IMR-90 (cell line): ENCODE measurements around the gene FCHSD2. TPM values are rescaled to one million over a fixed set of nuclear protein-coding genes. Genes with fewer than 3 reads are reported as not detected.

Experiments
- ATAC-seq: fragments of 200-7000 bp; cut with Tn5 transposase; 2 replicates; pipeline ENCODE4 v1.9.1; 2020; ENCODE audit warnings: low read depth, mild to moderate bottlenecking, moderate library complexity
- BruUV-seq: library from RNA; stranded (reverse); fragments of 400-500 nt; replicated peaks from 2 replicates; lab custom pipeline; 2021; lab: Mats Ljungman, UMichigan
- CTCF ChIA-PET: fragments of 300-600 bp; formaldehyde crosslinking; extraction: SDS; loops from one replicate; lab custom pipeline; 2021; ENCODE audit warnings: antibody characterized with exemption; lab: Yijun Ruan, JAX
- POLR2A ChIA-PET: fragments of 300-600 bp; sonication (Branson Sonifier 250); formaldehyde crosslinking; loops from one replicate; lab custom pipeline; 2022; ENCODE audit warnings: antibody characterized with exemption; ENCODE audit not compliant: unreplicated experiment; lab: Charles Lee
- DNase-seq: peaks from one replicate; pipeline ENCODE4 v3.0.0; 2013
- H2AFZ ChIP-seq: replicated peaks from 2 replicates; pipeline ENCODE3; 2013; ENCODE audit warnings: low read length, mild to moderate bottlenecking; ENCODE audit not compliant: poor library complexity
- H2AK5ac ChIP-seq: 2 replicates; pipeline ENCODE4 v1.6.1; 2013; ENCODE audit warnings: low read depth, low read length, inconsistent platforms
- H2AK9ac ChIP-seq: replicated peaks from 2 replicates; pipeline ENCODE3; 2013; ENCODE audit warnings: mild to moderate bottlenecking, low read depth, low read length, moderate library complexity; ENCODE audit not compliant: poor library complexity
- H2BK120ac ChIP-seq: 2 replicates; pipeline ENCODE4 v1.6.1; 2013; ENCODE audit warnings: low read depth, low read length, inconsistent platforms
- H2BK15ac ChIP-seq: 3 replicates; pipeline ENCODE4 v1.6.1; 2013; ENCODE audit warnings: low read depth, low read length, inconsistent platforms
- H2BK20ac ChIP-seq: 2 replicates; pipeline ENCODE4 v1.6.1; 2013; ENCODE audit warnings: low read depth, mild to moderate bottlenecking, inconsistent platforms, low read length, moderate library complexity
- H2BK5ac ChIP-seq: 2 replicates; pipeline ENCODE4 v1.6.1; 2013; ENCODE audit warnings: mild to moderate bottlenecking, low read depth, low read length, inconsistent platforms; ENCODE audit not compliant: poor library complexity, severe bottlenecking
- H3K14ac ChIP-seq: replicated peaks from 2 replicates; pipeline ENCODE4 v1.6.1; 2013; ENCODE audit warnings: low read depth, low read length, inconsistent platforms
- H3K18ac ChIP-seq: 2 replicates; pipeline ENCODE4 v1.6.1; 2013; ENCODE audit warnings: low read depth, low read length, control low read depth
- H3K23ac ChIP-seq: 2 replicates; pipeline ENCODE4 v1.6.1; 2013; ENCODE audit warnings: low read depth, low read length, inconsistent platforms
- H3K27ac ChIP-seq: 2 replicates; pipeline ENCODE4 v1.5.1; 2013; ENCODE audit warnings: mild to moderate bottlenecking, control low read depth, low read length; ENCODE audit not compliant: insufficient read depth
- H3K27me3 ChIP-seq: 2 replicates; pipeline ENCODE4 v1.6.1; 2013; ENCODE audit warnings: low read length; ENCODE audit not compliant: control insufficient read depth, insufficient read depth
- H3K36me3 ChIP-seq: 2 replicates; pipeline ENCODE4 v1.6.1; 2013; ENCODE audit warnings: low read length, mixed read lengths; ENCODE audit not compliant: control insufficient read depth, insufficient read depth
- H3K4ac ChIP-seq: 2 replicates; pipeline ENCODE4 v1.6.1; 2013; ENCODE audit warnings: low read depth, low read length, inconsistent platforms
- H3K4me1 ChIP-seq: 2 replicates; pipeline ENCODE4 v1.6.1; 2013; ENCODE audit warnings: low read length, mixed read lengths; ENCODE audit not compliant: control insufficient read depth, insufficient read depth
- H3K4me2 ChIP-seq: 2 replicates; pipeline ENCODE4 v1.6.1; 2013; ENCODE audit warnings: low read depth, mild to moderate bottlenecking, control low read depth, low read length, moderate library complexity
- H3K4me3 ChIP-seq: 2 replicates; pipeline ENCODE4 v1.5.1; 2013; ENCODE audit warnings: low read depth, mild to moderate bottlenecking, control low read depth, low read length, moderate library complexity; ENCODE audit not compliant: insufficient read depth
- H3K56ac ChIP-seq: 2 replicates; pipeline ENCODE4 v1.6.1; 2013; ENCODE audit warnings: low read length, inconsistent platforms; ENCODE audit not compliant: insufficient read depth; ENCODE audit errors: extremely low read depth
- H3K79me1 ChIP-seq, 2 experiments: 2 replicates each; pipeline ENCODE4 v1.6.1; 2013; ENCODE audit warnings: low read length in 2 of 2, inconsistent platforms in 1 of 2, low read depth in 1 of 2
- H3K9ac ChIP-seq: 2 replicates; pipeline ENCODE4 v1.6.1; 2013; ENCODE audit warnings: low read depth, low read length, control low read depth
- H3K9me1 ChIP-seq: 2 replicates; pipeline ENCODE4 v1.6.1; 2013; ENCODE audit warnings: low read length, inconsistent platforms; ENCODE audit not compliant: insufficient read depth
- H3K9me3 ChIP-seq: 2 replicates; pipeline ENCODE4 v1.6.1; 2013; ENCODE audit warnings: low read length; ENCODE audit not compliant: control insufficient read depth, insufficient read depth
- H4K20me1 ChIP-seq: 2 replicates; pipeline ENCODE4 v1.6.1; 2013; ENCODE audit warnings: low read length, inconsistent platforms; ENCODE audit not compliant: insufficient read depth
- H4K5ac ChIP-seq: 2 replicates; pipeline ENCODE4 v1.6.1; 2013; ENCODE audit warnings: mild to moderate bottlenecking, low read depth, low read length, control low read depth
- H4K8ac ChIP-seq, 2 experiments: 2 replicates each; pipeline ENCODE4 v1.6.1; 2013; ENCODE audit warnings: low read depth in 2 of 2, low read length in 2 of 2, control low read depth in 1 of 2, inconsistent platforms in 1 of 2
- H4K91ac ChIP-seq: 2 replicates; pipeline ENCODE4 v1.6.1; 2013; ENCODE audit warnings: low read depth, low read length, inconsistent platforms; ENCODE audit not compliant: insufficient read depth
- BHLHE40 ChIP-seq: fragments of 150-350 bp; IDR thresholded peaks from 2 replicates; pipeline ENCODE4 v1.6.1; 2016; ENCODE audit warnings: mild to moderate bottlenecking, low read depth, low read length
- CEBPB ChIP-seq: IDR thresholded peaks from 2 replicates; pipeline ENCODE4 v1.6.1; 2012; ENCODE audit warnings: low read depth, low read length, improper control_type of control experiment
- CHD1 ChIP-seq: IDR thresholded peaks from 2 replicates; pipeline ENCODE4 v1.6.1; 2012; ENCODE audit warnings: low read depth, low read length, improper control_type of control experiment
- CTCF ChIP-seq: conservative IDR thresholded peaks from 2 replicates; pipeline ENCODE4 v1.5.1; 2012; ENCODE audit warnings: mild to moderate bottlenecking, low read depth, low read length, improper control_type of control experiment
- ELK1 ChIP-seq: fragments of 150-350 bp; IDR thresholded peaks from 2 replicates; pipeline ENCODE4 v1.6.1; 2016; ENCODE audit warnings: low read depth, mild to moderate bottlenecking, low read length, moderate library complexity, borderline replicate concordance
- FOS ChIP-seq: fragments of 150-350 bp; IDR thresholded peaks from 2 replicates; pipeline ENCODE4 v1.6.1; 2016; ENCODE audit warnings: low read depth, low read length
- MAFK ChIP-seq: IDR thresholded peaks from 2 replicates; pipeline ENCODE4 v1.6.1; 2012; ENCODE audit warnings: low read depth, low read length, improper control_type of control experiment
- MAZ ChIP-seq: IDR thresholded peaks from 2 replicates; pipeline ENCODE4 v1.6.1; 2012; ENCODE audit warnings: low read depth, mild to moderate bottlenecking, low read length, improper control_type of control experiment, moderate library complexity, borderline replicate concordance
- MXI1 ChIP-seq: IDR thresholded peaks from 2 replicates; pipeline ENCODE4 v1.6.1; 2012; ENCODE audit warnings: low read depth, mild to moderate bottlenecking, low read length, moderate library complexity, borderline replicate concordance
- NFE2L2 ChIP-seq: fragments of 150-350 bp; IDR thresholded peaks from 2 replicates; pipeline ENCODE4 v1.6.1; 2016; ENCODE audit warnings: low read depth, mild to moderate bottlenecking, low read length
- POLR2A ChIP-seq: IDR thresholded peaks from 2 replicates; pipeline ENCODE4 v1.6.1; 2012; ENCODE audit warnings: mild to moderate bottlenecking, low read depth, low read length
- RAD21 ChIP-seq: IDR thresholded peaks from 2 replicates; pipeline ENCODE4 v1.6.1; 2012; ENCODE audit warnings: low read length, improper control_type of control experiment
- RFX5 ChIP-seq: IDR thresholded peaks from 2 replicates; pipeline ENCODE4 v1.8.0; 2012; ENCODE audit warnings: low read depth, mild to moderate bottlenecking, low read length, moderate library complexity
- SMC3 ChIP-seq: fragments of 150-350 bp; IDR thresholded peaks from 2 replicates; pipeline ENCODE4 v1.6.1; 2016; ENCODE audit warnings: low read depth, mild to moderate bottlenecking, antibody characterized with exemption, low read length, moderate library complexity
- USF2 ChIP-seq: fragments of 150-350 bp; IDR thresholded peaks from 2 replicates; pipeline ENCODE4 v1.6.1; 2017; ENCODE audit warnings: mild to moderate bottlenecking, antibody characterized with exemption, low read length, low read depth
- WGBS, 2 experiments: methylation state at CpG; one replicate each; pipeline versions ENCODE4 v1.1.5 to v1.1.7; 2013; ENCODE audit warnings: missing lambda C conversion rate in 2 of 2; ENCODE audit not compliant: insufficient read length in 1 of 2; ENCODE audit errors: extremely low coverage in 2 of 2; 5-methylcytosine and 5-hydroxymethylcytosine counted together
- dilution Hi-C: fragments of 300-500 bp; cut with HindIII; formaldehyde crosslinking; loops from one replicate; pipeline ENCODE4 v1.14.3; 2018; ENCODE audit warnings: low sequenced_read_pairs; ENCODE audit not compliant: unreplicated experiment
- in situ Hi-C: fragments of 300-500 bp; cut with MboI; formaldehyde crosslinking; loops from 3 replicates; pipeline ENCODE4 v1.14.3; 2019; ENCODE audit warnings: low sequenced_read_pairs, inconsistent platforms, mixed read lengths
- intact Hi-C: fragments of 100-400 bp; cut with micrococcal nuclease; formaldehyde crosslinking; loops from 2 replicates; pipeline ENCODE4 v1.10.0; 2022
- polyA plus RNA-seq, 3 experiments: library from polyadenylated mRNA; depleted of rRNA; stranded (reverse); fragments of >200 nt; gene quantifications; 2 replicates each; pipeline ENCODE4 v1.2.3, GENCODE V29; 2012; ENCODE audit warnings: low replicate concordance in 1 of 3
- total RNA-seq: library from RNA; depleted of rRNA; stranded (reverse); fragments of >200 nt; gene quantifications from 2 replicates; pipeline ENCODE4 v1.2.3, GENCODE V29; 2012

FCHSD2 gene
- total and polyA plus RNA-seq, 2 of the 4 experiments (the other 2 are of a cell fraction), result 5.9 to 18.7 TPM

- no peak for ATAC-seq
- dilution Hi-C loops, result no loop called here
- Histone ChIP-seq H4K5ac (no peak overlapping the region), H3K23ac (no peak overlapping the region), H3K4me1 (no peaks in the 10 kb centered on the region; the same call in 1 of the 2 replicates), H3K27ac (no peak overlapping the region), H3K4ac (no peak overlapping the region), H2BK15ac (no peak overlapping the region), H3K18ac (no peak overlapping the region), H3K4me2 (no peak overlapping the region), H3K27me3 (no peaks in the 10 kb centered on the region), H4K20me1 (0 out of 2 replicates have a peak, but pooled peaks cover 2% of the 10 kb centered on the region), H4K91ac (no peak overlapping the region), H3K56ac (no peak overlapping the region), H2AK9ac (no peak overlapping the region), H4K8ac (no peak overlapping the region), H3K9me3 (no peaks in the 10 kb centered on the region), H3K9me1 (0 out of 2 replicates have a peak, but pooled peaks cover 2% of the 10 kb centered on the region), H3K79me1 (peaks cover 3 to 8% of the 10 kb centered on the region in 2 experiments; a peak in 3 of 4 replicates), H3K4me3 (no peak overlapping the region), H3K14ac (no peak overlapping the region), H2BK5ac (no peak overlapping the region), H2AFZ (no peak overlapping the region), H3K9ac (no peak overlapping the region), H2BK20ac (no peak overlapping the region), H3K36me3 (no peaks in the 10 kb centered on the region), H2AK5ac (no peak overlapping the region), H2BK120ac (no peak overlapping the region)
- 94% methylated on average over 2 of the region's 2 CpGs; no CpG with 5 or more reads in 1 of the 2 experiments for WGBS, 2 experiments
- CTCF ChIA-PET, result no interaction called here
- intact Hi-C loops, result no loop called here
- no TSS peak for BruUV-seq
- POLR2A ChIA-PET, result interaction anchor here (0.5 kb wide), 1 partner anchor 946 kb away, joined by 3 read pairs; no protein-coding TSS in a partner anchor
- TF ChIP-seq MAFK, result no peak
- no peak for TF ChIP-seq RFX5
- TF ChIP-seq SMC3, result no peak
- TF ChIP-seq FOS, result no peak
- no peak for TF ChIP-seq BHLHE40
- TF ChIP-seq CEBPB, result no peak
- no peak for TF ChIP-seq MAZ
- no peak for TF ChIP-seq USF2
- TF ChIP-seq CHD1, result no peak
- no peak for TF ChIP-seq MXI1
- no peak for TF ChIP-seq CTCF
- no peak for TF ChIP-seq RAD21
- no peak for TF ChIP-seq ELK1
- no peak for TF ChIP-seq NFE2L2
- TF ChIP-seq POLR2A, result no peak
- in situ Hi-C loops, result no loop called here
- no peak for DNase-seq
Measured at GRCh38 chr11:72953637-72954036, 188.5 kb downstream of the FCHSD2 start.
